Erythroblast (primary cell): ENCODE results near the gene SCAMP3.
"Not testable (repeated sequence)": the region's sequence is repeated elsewhere in the genome, so short reads cannot be mapped to it uniquely, and the experiment has no call there.

Source experiments
- DNase-seq, 2 experiments: peaks; one replicate each; lab custom pipeline; 2025; lab: John Stamatoyannopoulos, UW
- GATA1 ChIP-seq: IDR thresholded peaks from 2 replicates; pipeline ENCODE4 v1.6.1; 2011; ENCODE audit warnings: low read depth, mild to moderate bottlenecking, control low read depth, low read length, moderate library complexity
- POLR2A ChIP-seq: IDR thresholded peaks from 2 replicates; pipeline ENCODE4 v1.6.1; 2011; ENCODE audit warnings: mild to moderate bottlenecking, low read length

SCAMP3 gene

DNA sequence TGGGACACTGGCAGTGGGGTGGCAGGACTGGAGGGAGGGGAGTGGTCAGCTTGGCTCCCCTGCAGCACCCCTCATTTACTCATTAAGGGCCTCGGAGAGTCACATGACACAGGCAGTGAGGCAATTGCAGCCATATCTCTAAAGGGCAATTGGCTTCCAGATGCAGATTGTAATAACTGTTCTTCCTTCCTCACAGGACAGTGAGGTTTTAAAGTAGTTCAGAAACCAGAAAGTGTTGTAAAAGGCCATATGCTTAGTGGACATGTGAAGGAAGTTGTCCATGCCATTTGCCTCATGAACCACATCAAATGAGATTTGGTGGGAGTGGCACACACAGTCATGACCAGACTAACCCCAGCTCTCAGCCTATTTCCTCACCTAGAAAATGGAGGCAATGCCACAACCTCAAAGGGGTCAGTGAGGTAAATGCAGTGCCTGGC is 42.5 kb downstream of the SCAMP3 start:
- DNase-seq, result peak; percentile 48 to 51

DNA sequence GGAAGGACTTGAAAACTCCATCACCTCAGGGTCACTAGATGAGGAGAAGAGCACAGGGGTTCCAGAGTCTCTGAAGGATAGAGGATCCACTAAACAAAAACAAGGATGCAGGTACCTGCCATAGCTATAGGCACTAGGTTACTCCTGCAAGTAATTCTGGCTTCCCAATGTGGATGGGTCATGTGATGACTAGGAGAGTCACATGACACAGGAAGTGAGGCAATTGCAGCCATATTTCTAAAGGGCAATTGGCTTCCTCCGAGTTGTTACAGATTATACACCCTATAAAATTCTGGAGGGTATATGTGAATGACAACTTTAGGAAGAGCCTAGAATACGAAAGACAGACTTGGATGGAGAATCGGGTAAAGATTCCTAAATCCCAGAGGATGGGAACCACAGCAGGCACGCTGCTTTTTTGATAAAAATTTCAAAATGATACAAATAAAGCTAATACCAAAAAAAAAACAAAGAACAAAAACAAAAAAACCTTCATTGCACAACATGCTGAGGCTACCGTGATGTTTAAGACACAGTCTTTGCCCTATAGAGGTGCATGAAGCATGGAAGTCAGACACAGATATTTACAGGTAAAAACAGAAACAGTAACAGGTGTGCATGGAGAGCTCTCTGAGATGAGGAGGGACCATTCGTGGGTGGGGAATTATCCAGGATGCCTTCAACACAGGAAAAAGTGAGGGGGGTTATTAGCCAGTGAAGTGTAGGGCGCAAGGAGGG is 43.1 kb downstream of the SCAMP3 start:
- DNase-seq, result peak; percentile 58 to 63
- TF ChIP-seq POLR2A, result no peak
- TF ChIP-seq GATA1, result no peak

More for the DNA sequence above, 42.5 kb downstream of the SCAMP3 start:
- TF ChIP-seq GATA1 (no peak), POLR2A (no peak)

DNA sequence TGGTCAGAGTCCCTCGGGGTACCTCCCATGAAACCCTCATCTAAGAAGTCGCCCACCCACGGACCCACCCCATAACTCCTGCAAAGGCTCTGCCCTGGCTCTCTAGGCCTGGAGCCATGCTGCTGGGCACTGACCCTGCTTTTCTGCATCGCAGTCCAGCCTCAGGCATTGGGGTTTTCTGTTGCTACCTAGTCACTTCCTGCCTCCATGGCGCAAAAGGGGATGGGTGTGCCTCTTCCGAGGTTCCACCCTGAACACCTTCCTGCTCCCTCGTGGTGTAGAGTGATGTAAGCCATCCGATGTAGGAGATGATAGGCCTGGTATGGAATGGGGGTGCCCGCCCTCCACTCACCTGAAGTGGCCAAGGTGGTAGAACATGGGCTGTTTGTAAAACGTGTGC is 47.5 kb downstream of the SCAMP3 start:
- DNase-seq, result not testable (repeated sequence)

DNA sequence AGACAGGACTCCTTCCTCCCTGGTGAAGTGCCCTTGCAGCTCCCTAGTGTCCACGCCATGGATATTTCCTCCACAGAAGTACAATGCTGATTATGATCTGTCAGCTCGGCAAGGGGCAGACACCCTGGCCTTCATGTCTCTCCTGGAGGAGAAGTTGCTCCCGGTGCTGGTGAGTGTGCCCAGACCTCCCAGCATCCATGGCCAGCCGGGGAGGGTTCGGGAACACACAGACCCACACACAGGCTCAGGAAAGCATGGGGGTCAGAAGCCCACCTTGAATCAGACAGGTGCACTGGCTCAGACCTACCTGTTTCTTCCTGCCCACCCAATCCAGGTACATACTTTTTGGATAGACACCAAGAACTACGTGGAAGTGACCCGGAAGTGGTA is 50.1 kb downstream of the SCAMP3 start:
- DNase-seq, result not testable (repeated sequence)

DNA sequence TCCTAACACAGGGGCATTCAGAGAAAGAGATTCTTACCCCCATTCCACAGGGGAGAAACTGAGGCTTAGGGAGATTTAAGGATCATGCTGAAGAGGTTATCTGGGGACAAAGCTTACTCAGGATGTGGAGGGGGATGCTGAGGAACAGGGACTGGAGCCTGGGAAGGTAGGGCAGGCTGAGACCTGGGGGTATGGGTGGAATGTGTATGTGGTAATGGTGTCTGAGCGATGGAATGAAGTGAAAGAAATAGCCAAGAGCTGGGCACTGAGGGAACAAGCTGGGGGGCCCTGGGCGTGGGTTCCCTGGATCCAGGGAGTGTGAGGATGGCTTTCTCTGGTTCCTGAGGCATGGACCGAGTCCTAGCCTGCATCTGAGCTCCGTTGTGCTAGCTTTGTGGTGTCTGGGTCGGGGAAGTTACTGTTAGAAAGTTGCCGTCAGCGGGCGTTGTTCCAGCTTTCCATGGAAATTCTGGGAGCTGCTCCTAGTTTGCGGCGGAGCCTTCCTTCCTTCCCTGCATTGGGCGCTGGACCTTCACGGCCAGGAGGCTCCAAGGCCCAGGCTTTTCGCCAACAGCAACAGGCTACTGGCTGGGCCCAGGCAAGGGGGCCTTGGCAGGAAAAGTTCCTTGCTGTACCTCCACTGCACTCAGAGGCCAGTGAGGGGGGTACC is 50.6 kb downstream of the SCAMP3 start:
- not testable (repeated sequence) for DNase-seq

DNA sequence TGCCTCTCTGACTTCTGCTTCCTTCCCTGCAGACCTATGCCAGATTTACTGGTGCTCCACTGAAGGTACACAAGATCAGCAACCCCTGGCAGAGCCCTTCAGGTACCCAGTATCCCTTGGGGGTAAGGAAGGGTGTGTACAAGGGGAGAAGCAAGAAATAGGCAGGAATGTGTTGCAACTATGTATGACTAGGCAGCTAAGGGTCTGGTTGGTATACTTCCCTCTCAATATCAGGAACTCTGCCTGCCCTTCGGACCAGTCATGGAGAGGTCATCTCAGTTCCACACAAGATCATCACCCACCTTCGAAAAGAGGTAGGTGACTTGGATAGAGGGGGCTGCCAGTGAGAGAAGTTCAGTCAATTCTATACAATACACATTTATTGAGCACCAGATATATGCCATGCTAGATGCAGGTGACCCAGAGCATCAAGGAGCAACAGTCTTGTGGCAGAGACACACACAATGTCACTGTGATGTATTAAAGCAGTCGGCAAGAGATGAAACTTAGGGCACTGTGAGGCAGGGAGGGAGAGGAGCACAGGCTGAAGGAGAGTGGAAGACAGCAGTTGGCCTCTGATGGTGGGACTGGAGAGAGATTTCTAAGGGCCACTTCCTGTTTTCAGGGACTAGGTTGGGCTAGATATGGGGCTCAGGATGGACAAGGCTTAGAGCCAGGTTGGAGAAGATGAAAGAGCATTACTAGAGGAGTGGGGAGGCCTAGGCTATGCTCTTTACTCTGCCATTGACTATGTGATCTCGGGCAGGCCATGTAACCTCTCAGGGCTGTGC is 51.7 kb downstream of the SCAMP3 start:
- TF ChIP-seq GATA1, result no peak
- TF ChIP-seq POLR2A, result no peak

DNA sequence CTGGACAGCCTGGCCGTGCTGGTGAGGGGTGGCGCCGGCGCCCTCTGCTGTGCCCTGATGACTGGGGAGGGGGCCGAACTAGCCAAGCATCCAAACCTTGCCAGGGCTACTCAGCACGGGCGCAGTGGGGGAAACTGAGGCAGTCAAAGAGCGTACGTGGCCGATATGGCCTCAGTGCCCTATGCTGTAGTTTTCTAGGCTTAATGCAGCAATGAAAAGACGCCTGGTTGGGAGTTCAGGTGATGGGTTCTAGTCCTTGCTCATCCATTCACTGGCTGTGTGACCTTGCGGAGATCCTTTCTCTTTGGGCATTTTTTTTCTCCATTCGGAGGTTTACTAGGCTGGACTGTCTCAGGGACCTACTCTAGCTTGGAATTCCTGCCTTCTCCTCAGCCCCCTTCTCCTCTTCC is 52.8 kb downstream of the SCAMP3 start:
- DNase-seq, result no peak
- peak; percentile 44 for TF ChIP-seq POLR2A
- TF ChIP-seq GATA1, result no peak

More for the DNA sequence above, 51.7 kb downstream of the SCAMP3 start:
- no peak for DNase-seq

DNA sequence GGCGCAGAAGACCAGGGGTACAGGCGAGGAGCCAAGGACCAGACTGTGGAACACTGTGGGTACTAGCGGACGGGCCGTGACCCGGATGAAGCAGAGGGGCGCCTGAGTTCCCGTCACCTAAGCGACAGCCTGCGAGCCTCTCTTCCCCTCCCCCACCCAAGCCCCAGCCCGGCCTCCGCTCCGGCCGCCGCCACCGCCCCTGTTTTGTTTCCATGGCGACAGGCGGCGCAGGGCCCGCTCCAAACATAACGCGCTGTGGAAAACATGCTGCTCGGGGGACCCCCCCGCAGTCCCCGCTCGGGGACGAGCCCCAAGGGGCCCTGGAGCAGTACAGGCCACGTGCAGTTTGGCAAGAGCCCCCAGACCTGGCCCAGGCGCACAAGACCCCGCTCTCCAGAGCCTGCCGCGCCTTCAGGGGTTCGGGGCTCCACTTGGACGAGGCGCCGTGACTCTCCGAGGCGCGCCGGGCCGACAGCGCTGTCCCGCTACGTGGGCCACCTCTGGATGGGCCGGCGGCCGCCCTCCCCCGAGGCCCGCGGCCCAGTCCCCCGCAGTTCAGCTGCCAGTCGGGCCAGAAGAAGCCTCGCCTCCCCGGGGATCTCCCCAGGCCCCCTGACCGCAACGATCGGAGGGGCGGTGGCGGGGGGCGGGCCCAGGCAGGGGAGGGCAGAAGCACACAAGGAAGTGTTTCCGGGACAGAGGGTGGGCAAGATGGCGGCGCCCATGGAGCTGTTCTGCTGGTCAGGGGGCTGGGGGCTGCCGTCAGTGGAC is 53.4 kb downstream of the SCAMP3 start, which contains the start of gene MTX1:
Gene MTX1, plus strand, starts transcription at position 155 of the 771 bp plus-strand sequence. Its CDS starts 110 bp downstream, at position 265.
- TF ChIP-seq GATA1 (no peak), POLR2A (peak; percentile 66)
- DNase-seq, result peak; percentile 94

DNA sequence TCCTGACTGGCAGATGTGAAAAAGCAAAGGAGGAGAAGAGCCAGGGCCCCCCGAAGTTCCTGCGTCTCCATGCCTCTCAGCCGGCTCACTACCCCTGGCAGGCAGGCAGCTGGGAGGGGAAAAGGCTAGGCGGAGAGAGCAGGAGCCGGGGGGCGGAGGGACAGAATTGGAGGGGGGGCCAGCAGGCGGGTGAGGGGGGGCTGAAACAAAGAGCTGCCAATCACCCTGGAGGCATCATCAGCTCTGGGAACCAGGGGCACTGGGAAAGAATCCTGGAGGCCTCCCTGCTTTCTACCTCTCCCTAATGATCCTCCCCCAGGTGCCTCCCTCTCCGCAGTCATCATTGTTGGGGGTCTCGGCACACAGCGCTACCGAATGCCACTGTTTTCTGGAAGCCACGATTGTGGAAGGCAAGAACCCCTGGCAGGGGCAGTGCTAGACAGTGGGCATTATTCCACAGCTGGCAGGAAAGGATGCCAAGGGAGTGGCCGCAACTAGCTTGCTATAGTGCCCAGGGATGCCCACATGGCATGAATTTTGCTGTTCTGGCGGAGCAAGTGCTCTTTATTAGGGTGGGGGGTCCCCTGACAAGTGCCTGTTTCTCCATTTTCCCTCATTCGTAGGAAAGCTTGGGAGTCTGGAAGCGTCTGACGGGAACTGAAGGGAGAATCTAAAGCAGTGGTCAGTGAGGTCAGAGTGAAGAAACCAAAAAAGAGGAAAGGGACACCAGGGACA is 54.2 kb downstream of the SCAMP3 start, which contains the start of gene THBS3:
Gene THBS3, minus strand, starts transcription at position 92 of the 735 bp plus-strand sequence. Its CDS starts 21 bp downstream, at position 71.
- TF ChIP-seq POLR2A, result no peak
- no peak for TF ChIP-seq GATA1
- no peak for DNase-seq

DNA sequence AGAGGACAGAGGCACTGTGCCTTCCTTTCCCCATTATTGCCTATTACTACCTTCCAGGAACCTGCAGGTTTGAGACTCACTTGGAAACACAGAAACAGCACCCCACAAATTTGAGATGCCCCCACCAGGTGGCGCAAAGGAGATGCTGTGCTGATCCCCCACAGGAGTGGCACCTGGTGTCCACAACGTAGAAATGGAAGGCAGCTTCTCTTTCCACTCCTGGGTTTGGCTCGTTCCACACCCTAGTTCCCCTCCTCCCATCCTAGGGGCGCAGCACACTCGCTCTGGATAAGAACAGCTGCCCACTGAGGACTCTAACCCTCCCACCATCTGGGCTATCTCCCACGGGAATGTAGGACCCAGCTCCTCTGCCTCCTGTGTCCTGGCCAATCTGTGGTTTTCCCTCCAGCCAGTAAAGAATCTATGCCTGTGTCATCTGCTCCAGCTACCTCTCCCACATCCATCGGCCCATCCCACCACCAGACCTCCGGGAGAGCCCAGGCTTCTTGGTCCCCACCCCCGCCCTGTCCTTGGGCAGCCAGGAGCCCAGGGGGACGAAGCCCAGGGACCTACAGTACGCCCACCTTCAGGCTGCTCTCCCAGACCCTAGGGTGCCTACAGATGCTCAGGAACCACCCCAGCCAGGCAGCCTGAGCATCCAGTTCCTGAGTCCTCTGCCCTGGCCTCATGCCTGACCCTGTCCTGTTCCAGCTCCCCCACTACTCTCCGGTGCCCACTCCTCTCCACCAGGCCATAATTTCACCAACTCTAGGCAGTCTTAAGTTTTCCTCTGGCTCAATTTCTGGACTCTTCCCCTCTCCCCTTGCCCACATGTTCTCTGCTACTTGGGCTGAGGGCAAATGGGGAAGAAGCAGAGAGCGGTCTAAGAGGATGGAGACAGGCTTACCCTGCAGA is 55.0 kb downstream of the SCAMP3 start:
- DNase-seq, result peak; percentile 87 to 93
- TF ChIP-seq GATA1, result no peak
- peak; percentile 39 for TF ChIP-seq POLR2A
